ENCODE measurements around the gene MBNL1. TPM values are rescaled to one million over a fixed set of nuclear protein-coding genes. Genes with fewer than 3 reads are reported as not detected.

The MBNL1 gene
- total RNA-seq, 1 donor from 2014 or later: 79.5 TPM

GRCh38 chr3:152376351-152377183, 107.8 kb downstream of the MBNL1 start:
- DNase-seq (ENCODE audit: low read depth) (no peak), FAIRE-seq (no peak)
- Histone ChIP-seq H3K36me3 (ENCODE audit: control insufficient read depth, insufficient read depth, low read length) (peaks cover 1% of the 10 kb centered on the region), H3K4me3 (ENCODE audit: low read depth, low read length) (no peak overlapping the region), H3K27me3 (ENCODE audit: control insufficient read depth, insufficient read depth, low read length) (no peaks in the 10 kb centered on the region)
- no peak for TF ChIP-seq CTCF (IDR thresholded peaks at IDR 0.05; ENCODE audit: insufficient read depth, low read length, severe bottlenecking)

- DNase-seq (ENCODE audit: low read depth) (no peak), FAIRE-seq (no peak)
Observed at GRCh38 chr3:152377184-152377570, 108.4 kb downstream of the MBNL1 start.

GRCh38 chr3:152379415-152380042, 110.8 kb downstream of the MBNL1 start:
- Histone ChIP-seq H3K36me3 (ENCODE audit: control insufficient read depth, insufficient read depth, low read length) (peaks cover 1% of the 10 kb centered on the region), H3K27me3 (ENCODE audit: control insufficient read depth, insufficient read depth, low read length) (no peaks in the 10 kb centered on the region), H3K4me3 (ENCODE audit: low read depth, low read length) (no peak overlapping the region)
- DNase-seq (ENCODE audit: low read depth) (peak; percentile 78), FAIRE-seq (no peak)
- TF ChIP-seq CTCF (IDR thresholded peaks at IDR 0.05; ENCODE audit: insufficient read depth, low read length, severe bottlenecking): no peak

More at GRCh38 chr3:152377184-152377570, 108.4 kb downstream of the MBNL1 start:
- no peak for TF ChIP-seq CTCF (IDR thresholded peaks at IDR 0.05; ENCODE audit: insufficient read depth, low read length, severe bottlenecking)
- Histone ChIP-seq H3K36me3 (ENCODE audit: control insufficient read depth, insufficient read depth, low read length) (peaks cover 1% of the 10 kb centered on the region), H3K4me3 (ENCODE audit: low read depth, low read length) (no peak overlapping the region), H3K27me3 (ENCODE audit: control insufficient read depth, insufficient read depth, low read length) (no peaks in the 10 kb centered on the region)

GRCh38 chr3:152380043-152380442, 111.3 kb downstream of the MBNL1 start:
- no peak overlapping the region for H3K4me3 ChIP-seq (ENCODE audit: low read depth, low read length)
- no peak for FAIRE-seq
- no peak for TF ChIP-seq CTCF (IDR thresholded peaks at IDR 0.05; ENCODE audit: insufficient read depth, low read length, severe bottlenecking)

GRCh38 chr3:152381881-152382295, 113.2 kb downstream of the MBNL1 start:
- no peaks in the 10 kb centered on the region for H3K36me3 ChIP-seq (ENCODE audit: control insufficient read depth, insufficient read depth, low read length)
- FAIRE-seq (no peak), DNase-seq (ENCODE audit: low read depth) (no peak)
- peak overlapping the region; percentile 17 for H3K4me3 ChIP-seq (ENCODE audit: low read depth, low read length)
- TF ChIP-seq CTCF (IDR thresholded peaks at IDR 0.05; ENCODE audit: insufficient read depth, low read length, severe bottlenecking): no peak
- H3K27me3 ChIP-seq (ENCODE audit: control insufficient read depth, insufficient read depth, low read length): no peaks in the 10 kb centered on the region

More at GRCh38 chr3:152380043-152380442, 111.3 kb downstream of the MBNL1 start:
- H3K27me3 ChIP-seq (ENCODE audit: control insufficient read depth, insufficient read depth, low read length): no peaks in the 10 kb centered on the region
- no peaks in the 10 kb centered on the region for H3K36me3 ChIP-seq (ENCODE audit: control insufficient read depth, insufficient read depth, low read length)
- no peak for DNase-seq (ENCODE audit: low read depth)
